GOT3 (cell line): ENCODE measurements around the gene ITGBL1.

Experiments
- DNase-seq: peaks from one replicate; lab custom pipeline; 2025; ENCODE audit warnings: mixed read lengths; lab: John Stamatoyannopoulos, UW

ITGBL1 gene

DNA sequence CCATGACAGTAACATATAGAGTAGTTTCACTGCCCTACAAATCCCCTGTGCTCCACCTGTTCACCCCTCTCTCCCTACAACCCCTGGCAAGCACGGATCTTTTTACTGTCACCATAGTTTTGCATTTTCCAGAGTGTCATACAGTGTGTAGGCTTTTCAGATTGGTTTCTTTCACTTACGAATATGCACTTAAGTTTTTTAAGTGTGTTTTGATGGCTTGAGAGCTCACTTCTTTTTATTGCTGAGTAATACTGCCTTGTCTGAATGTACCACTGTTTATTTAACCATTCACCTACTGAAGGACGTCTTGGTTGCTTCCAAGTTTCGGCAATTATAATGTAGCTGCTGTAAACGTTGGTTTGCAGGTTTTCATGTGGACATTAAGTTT, 175.1 kb downstream of the ITGBL1 start:
- no peak for DNase-seq

DNA sequence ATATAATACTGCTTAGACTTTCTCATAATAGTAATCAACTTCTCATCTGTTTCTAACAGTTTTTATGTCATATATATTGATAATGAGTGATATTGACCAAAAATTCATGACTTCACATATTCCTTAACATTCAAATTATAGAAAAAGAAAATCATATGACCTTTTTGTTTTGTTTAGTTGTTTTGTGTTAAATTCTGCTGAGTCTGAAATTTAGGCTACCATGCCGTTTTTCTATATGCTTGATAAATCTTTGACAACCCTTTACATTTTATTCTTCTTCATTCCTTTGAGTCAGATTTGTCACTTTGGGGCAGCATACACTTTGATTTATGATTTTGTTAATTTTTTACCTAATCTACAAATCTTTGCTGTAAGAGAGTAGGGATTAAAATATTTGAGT, 176.4 kb downstream of the ITGBL1 start:
- DNase-seq = no peak

DNA sequence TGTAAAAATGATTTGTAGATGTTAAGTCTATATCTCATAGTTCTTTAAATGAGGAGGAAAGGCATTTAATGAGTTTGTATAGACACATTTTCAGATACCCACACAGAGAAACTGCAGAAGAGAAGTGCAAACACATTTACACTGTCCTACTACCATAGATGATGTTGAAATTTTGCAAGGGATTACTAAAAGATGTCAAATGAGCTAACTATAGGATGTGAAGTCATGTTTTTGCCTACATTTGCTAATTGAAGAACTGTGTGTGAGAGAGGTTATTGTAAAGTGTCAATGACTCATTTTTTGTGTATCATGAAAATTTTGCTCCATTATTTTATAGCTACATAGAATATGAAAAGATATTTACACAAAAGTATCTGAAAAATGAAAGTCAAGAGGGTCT, 178.9 kb downstream of the ITGBL1 start:
- no peak for DNase-seq

DNA sequence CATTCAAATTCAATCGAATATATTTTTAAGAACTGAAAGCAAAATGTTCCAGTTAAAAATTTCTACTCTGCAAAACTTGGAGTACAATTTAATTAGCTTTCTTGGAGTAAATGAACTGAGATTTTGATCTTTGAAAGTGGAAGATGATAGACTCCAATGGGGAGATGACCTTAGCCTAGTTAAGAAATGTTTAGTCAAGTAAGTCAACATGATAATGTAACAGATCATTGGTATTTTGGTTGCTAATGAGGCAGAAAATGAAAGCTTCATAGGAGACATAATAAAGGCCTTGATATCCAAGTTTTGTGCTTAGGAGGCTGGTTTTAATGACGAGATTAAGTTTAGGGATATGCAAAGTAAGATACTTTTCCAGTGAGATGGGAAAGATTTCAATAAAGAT, 181.7 kb downstream of the ITGBL1 start:
- DNase-seq = no peak

DNA sequence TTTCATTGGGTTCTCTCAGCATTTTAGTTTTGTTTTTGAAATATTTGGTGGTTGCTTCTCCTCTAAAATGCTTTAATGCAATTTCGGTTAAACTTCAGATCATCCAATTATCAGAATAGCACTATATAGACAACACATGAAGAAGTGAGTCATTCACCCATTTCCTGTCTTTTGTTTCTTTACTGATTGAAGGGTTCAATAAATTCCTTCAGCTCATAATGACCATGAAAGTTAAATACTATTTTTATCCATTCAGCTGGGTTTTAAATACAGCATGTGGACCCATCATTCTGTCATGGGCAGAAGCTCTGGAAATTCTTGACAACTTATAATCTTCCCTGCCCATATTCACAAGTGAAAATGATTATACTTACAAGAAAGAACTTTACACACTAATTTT, 187.2 kb downstream of the ITGBL1 start:
- no peak for DNase-seq

DNA sequence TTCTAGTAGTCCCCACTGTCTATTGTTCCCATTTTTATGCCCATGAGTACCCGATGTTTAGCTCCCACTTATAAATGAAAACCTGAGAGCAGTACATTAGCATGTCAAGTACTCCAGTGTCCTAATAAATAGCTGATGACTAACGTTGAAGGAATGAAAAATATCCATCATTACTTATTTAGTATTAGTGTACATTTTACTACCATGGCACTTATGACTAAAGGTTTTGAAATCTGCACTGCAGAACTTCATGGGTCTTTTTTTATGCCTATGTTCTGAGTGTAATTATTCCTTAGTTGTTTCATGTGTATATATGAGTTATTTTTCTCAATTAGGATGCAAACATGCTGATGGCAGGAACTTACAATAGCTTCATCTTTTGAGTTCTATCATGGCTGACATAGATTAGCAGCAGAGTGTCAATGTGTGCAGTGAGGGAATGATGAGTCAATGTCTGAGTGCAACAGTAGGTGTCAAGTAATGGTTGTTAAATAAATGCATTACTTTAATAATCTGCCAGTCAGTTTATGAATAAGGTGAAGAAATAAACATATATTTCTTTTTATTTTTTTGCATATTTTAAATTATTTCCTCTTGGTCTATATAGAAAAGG, 188.4 kb downstream of the ITGBL1 start:
- DNase-seq = no peak

DNA sequence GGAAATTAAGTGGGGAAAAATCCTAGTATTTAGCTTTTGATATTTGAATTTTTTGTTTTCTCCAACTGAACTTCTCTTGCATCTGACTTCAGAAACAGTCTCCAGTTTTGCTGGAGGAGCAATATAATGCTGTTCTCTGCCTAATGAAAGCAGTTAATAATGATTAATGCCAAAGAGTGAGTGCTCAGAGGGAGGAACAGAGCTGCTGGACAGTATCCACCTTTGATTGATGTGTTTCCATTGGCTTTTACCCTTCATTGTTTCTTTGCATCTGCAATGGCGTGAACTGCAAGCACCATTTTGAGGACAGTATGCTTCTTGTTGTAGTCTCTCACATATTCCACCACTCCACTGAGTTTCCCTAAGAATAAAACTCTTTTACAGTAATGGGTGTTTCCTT, 193.4 kb downstream of the ITGBL1 start:
- DNase-seq = no peak

DNA sequence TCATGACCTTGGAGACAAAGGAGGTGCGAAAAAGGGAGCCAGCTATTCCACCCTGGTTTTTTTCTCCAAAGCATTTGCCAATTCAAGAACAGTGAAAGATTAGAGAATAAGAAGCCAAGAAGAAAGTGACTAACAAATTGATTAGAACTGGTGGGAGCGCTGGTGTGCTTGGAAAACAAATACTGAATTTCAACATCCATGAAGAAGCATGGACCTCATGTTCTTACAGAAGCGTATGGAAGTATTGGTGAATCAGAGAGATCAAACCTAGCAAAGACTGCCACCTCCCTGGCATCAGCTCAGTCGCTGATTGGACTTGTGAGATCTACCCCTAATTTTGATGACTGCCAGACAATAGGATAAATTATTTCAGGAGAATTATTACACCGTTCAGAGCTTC, 195.3 kb downstream of the ITGBL1 start:
- no peak for DNase-seq

DNA sequence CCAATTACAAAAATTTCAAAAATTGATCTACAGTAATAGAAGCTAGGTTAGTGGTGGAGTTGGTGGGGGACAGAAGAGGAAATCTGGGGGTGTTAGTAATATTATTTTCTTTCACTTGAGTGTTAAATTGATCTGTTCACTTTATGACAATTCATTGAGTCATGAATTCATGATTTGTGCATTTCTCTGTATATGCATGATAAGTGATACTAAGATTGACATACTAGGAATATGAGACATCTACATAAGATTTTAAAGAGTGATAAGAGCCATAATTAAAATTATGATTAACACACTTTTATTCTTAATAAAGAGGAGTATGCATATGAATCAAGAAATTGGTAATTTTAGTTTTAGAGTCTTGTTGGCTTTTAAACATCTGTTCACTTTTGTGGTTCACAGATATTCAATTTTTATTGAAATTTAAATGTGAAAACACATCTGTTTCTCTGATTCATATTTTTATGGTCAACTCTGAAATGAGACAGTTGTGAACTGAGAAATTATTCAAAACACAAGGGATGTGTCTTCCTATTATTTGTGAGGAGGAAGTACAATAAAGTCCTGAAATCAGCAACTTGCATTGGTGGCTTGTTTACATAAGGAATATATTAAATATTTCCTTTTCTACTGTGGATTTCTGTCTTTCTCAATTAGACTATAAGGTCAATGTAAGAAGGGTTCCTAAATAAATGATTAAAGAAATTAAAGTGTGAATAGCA, 196.5 kb downstream of the ITGBL1 start:
- no peak for DNase-seq

DNA sequence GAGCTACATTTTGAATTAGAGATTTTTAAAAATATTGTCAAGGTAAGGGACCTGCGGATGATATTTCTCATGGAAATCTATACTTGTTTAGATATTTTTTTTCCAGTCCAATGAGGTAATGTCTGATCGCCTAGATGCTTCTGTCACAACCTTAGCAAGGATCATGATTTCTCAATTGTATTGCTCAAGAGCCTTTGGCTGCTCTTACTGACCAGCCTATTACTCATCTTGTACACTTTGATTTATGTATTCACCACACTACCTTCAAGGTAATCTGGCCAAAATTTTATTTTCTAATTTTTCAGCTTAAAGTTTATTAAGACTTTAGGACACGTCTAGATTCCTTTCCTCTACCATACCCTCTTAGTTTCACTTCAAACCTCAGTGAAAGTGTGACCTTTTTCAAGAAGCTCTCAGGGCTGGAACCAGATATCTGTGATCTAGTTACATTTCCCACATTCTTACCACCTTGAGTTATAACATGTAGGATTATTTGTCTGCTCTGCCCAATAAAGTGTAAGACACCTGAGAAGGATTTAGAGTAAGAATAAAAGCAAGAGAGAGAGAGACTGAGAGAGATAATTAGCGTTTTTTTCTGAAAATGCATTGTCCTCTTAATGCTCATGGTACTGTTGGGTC, 197.1 kb downstream of the ITGBL1 start:
- no peak for DNase-seq

DNA sequence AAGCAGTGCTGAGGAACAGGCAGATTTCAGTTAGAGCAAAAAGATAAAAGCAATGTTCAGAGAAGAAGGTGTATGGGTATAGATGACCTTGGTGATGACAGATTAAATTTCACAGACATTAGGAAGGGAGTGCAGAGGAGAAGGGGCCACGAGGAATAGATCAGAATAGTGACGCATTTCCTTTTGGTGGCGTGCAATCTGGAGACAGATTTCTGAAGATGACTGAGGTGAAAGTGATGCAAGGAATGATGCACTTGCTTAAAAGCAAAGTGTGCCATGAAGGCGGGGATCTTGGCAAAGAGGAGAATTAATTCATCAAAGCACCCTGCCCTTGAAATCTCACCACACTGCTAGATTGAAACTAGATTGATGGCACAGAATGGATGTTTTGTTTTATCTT, 202.4 kb downstream of the ITGBL1 start:
- DNase-seq = no peak

DNA sequence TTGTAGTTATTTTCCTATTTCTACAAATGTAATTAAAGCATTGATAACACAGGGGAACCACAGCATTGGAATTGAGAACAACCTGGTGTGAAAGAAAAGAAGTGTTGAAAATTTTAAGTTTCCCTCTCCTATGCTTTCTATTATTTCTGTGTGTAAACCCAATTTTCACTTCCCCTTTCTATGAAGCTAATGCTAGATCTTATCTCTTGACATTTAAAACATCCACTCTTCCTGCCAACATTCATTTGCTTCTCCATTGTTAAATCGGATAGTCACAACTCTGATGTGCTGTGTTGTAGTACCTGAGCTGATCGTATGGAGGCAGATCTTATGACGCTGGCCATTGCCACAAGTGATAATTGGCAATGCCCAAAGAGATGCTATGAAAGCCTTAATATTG, 203.0 kb downstream of the ITGBL1 start:
- no peak for DNase-seq

DNA sequence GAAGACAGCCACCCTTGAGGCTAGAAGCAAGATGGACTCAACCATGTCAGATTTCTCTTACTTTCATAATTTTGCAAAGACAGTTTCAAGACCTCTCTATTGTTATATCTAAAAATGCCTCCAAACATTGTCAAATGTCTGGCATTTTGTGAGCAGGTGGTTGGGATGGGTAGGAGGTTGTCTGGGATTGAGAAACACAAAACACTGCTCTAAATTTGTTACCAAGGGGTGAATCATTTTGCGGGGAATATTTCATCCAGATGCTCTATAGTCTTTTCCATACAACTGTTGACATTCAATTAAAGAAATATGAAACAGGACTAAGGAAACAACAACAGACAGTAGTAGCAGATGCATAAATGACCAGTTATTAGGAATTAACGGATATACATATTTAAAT, 208.2 kb downstream of the ITGBL1 start:
- DNase-seq = no peak

DNA sequence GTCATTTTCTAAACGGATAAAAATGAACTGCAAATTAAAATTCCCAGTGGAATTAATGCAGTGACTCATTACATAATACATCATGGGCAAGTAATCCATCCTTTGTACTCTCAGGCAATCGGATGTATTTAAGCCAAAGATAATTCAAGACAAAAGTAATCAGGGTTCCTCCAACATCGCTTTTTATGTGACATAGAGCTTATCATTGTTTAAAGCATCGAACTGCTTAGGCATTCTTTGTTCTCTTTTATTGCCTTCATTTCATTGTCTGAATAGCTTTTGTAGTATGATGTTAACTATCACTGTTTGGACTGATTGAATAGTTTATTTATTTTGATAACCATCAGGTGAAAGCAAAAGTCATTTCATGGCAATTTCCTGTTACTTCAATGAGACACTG, 209.4 kb downstream of the ITGBL1 start:
- no peak for DNase-seq

DNA sequence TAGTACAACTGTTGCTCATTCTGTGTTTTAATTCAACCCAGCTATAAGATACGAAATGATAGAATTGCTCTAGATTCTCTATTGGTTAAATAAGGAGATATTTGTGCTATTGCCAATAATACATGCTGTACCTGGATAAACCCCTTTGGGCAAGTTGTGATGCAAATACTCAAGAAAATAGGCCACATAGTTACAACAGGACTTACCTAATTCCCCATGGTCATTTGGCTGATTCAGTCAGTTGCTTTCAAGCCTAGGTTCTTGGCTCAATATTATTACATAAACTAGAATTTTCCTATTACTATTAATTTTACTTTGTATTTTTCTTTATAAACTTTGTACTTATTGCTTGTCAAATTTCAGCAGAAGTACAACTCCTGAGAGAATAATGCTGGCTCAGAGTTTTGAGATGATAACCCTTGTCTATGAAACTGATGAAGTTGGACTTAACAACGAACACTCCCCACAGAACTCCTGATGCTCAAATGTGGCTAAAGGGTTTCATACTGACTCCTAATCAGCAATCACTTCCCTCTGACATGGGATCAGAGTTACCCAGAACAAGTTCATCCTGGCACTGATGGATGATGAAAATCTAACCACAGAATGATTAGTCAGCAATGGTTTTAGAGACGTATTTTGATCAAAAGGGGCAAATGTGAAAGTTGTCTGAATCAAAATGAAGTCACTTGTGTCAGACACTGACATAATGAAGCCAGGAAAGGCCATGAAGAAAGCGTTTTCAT, 221.1 kb downstream of the ITGBL1 start:
- DNase-seq = no peak

DNA sequence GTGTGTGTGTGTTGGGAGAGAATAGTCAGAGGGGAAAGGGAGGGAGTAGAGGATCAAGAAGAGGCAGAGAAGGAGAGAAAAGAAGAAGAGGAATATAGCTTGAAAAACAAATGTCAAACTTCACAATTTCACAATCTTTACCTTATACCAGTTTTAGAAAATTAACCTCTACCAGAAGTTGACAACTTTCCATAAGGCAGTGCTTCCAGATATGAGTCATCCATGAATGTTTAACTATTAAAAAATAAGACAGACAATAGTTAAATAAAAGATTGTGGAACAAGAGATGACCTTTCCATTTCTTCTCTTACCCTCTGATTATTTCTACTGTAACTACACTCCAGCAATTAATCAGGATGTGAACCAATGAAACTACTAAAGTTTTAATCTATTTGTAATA, 229.4 kb downstream of the ITGBL1 start:
- DNase-seq = no peak

DNA sequence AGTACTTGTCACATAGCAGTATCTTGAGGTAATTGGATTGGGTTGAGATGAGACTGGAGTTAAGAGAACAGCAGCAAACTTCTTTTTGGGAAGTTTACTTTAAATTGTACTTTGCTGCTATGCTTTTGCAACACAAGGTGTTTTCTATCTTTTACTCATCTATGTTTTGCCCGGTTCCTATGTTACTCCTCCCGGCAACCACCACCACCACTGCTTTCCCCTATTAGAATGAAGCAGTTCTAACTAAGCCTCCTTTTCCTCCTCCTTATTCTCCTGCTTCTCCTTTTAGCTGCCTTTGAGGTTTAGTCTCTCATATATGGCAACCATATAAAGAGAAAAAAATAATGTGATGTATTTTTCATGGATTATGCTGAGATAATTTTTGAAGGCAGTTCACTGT, 233.5 kb downstream of the ITGBL1 start:
- no peak for DNase-seq

DNA sequence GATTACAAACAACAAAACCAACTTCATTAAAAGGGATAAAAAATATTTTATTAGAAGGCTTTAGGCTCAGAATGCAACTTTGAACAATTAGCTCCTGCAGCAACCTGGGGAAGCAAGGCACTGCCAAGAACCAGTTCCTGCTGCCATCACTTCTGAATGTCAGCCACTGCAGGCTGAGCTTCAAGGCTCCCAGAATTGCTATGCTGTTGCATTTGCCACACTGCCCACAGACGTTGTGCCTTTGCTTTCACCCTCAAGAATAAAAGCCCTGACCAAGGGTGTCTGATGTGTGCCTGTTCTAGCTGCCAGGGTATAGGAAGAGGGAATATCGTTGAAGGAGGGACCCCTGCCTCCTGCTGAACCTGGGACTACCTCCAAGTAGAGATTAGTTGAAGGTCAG, 238.4 kb downstream of the ITGBL1 start:
- no peak for DNase-seq

DNA sequence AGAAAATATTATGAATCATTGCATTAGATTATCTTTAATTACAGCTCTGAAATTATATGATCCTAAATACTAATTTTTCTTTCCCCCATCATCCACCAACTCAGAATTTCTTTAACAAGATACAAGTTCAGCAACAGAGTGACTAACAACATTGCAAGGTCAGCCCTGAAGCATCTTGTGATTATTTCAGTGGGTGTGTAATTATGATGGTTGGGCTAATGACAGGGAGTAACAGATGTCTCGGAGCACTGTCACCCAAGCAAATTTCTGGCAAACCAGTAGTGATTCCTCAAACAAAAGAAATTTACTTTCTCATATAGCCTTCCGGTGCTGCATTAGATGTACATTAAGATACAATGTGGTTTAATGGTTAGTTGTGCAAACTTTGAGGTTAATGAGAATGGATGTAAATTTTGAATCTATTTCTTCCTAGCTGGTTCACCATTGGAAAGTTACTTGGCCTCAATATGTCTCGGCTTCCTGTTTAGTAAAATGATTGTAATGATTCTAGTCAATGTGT, 238.9 kb downstream of the ITGBL1 start:
- DNase-seq = no peak

DNA sequence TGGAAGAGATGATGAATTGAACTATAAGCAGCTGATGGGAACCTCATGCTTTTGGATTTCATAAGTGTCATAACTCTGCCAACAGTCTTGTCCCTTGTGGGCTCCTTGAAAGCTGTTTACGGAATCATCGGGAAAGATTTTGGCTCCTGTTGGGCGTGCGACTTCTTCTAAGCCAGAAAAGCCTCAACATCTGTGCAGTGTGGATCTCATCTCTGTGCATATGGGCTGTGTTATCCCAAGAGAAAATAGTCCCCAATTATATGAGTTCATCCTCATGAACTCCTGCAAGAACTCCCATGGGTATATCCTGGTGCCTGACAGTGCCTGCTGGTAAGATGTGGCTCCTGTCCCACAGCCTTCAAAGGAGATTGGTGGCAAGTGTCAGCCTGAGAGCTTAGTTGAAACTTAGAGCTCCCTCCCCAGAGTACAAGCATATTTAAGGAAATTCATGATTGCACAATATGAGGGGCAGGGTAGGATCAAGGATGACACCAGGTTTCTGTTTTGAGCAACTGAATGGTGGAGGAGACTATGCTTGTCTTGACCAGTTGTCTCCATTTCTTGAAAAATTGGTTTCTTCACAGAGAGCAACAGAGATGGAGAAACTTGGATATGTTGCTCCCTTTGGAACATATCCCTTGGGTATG, 243.5 kb downstream of the ITGBL1 start:
- DNase-seq = no peak

DNA sequence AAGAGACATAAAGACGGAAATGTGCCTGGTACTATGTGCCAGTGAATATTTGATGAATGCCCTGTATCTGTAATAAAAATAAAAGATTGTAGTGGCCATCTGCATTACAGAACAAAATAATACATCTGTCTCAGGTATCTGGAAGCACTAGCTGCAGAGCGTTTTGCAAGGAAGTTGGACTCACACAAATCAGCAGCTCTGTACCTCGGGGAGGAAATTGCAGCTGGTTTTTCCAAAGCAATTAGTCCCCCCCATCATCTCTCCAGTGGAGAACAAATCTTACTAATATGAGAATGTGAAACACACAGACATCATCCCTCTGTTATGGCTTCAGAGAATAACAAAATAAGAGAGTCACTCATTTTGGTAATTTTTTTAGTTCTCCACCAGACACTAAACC, 245.3 kb downstream of the ITGBL1 start:
- no peak for DNase-seq

DNA sequence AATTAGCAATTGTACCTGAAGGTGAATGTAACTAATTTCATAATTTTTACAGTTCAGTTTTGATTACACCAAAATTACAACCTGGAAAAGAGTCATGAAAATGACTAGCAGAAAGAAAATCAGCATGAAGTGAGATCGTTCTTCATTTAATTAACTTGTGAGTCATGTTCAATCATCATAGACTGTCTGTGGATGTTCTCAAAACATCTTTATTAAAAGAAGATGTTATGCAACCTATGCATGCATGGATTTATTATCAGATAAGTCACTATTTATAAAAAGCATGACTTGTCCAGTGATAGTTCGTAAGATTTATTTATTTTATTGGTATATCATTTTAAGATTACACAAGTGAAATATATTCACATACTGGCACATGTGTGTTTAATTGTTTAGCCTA, 245.9 kb downstream of the ITGBL1 start:
- no peak for DNase-seq
